GM23338 (cell line): ENCODE results near the gene ZNF692. TPM values are rescaled to one million over a fixed set of nuclear protein-coding genes. Genes with fewer than 3 reads are reported as not detected.

Experiments
- ATAC-seq: fragments of 200-7000 bp; cut with Tn5 transposase; 3 replicates; pipeline ENCODE4 v1.9.1; 2020
- DNase-seq: peaks from one replicate; pipeline ENCODE4 v3.0.0-alpha.2; 2015; ENCODE audit warnings: low spot score
- H2AFZ ChIP-seq: fragments of 200-600 bp; sonication (generic); 2 replicates; pipeline ENCODE4 v1.8.0; 2016; ENCODE audit warnings: antibody characterized with exemption, mild to moderate bottlenecking, moderate library complexity
- H3F3A ChIP-seq: fragments of 200-600 bp; sonication (generic); replicated peaks from 2 replicates; pipeline ENCODE4 v1.8.0; 2017; ENCODE audit warnings: antibody characterized with exemption, mixed run types, low read depth
- H3K27ac ChIP-seq: fragments of 200-600 bp; sonication (generic); 2 replicates; pipeline ENCODE4 v1.6.1; 2016; ENCODE audit warnings: low read depth
- H3K27me3 ChIP-seq: fragments of 200-600 bp; sonication (generic); 2 replicates; pipeline ENCODE4 v1.8.0; 2016; ENCODE audit warnings: mild to moderate bottlenecking, mixed run types, moderate library complexity; ENCODE audit not compliant: insufficient read depth
- H3K36me3 ChIP-seq: fragments of 200-600 bp; sonication (generic); 2 replicates; pipeline ENCODE4 v1.8.0; 2016; ENCODE audit warnings: mild to moderate bottlenecking; ENCODE audit not compliant: insufficient read depth
- H3K4me1 ChIP-seq: fragments of 200-600 bp; sonication (generic); 2 replicates; pipeline ENCODE4 v1.8.0; 2016; ENCODE audit warnings: mild to moderate bottlenecking, moderate library complexity; ENCODE audit not compliant: insufficient read depth
- H3K4me2 ChIP-seq: fragments of 200-600 bp; sonication (generic); 2 replicates; pipeline ENCODE4 v1.7.1; 2017; ENCODE audit warnings: mixed run types
- H3K4me3 ChIP-seq: fragments of 200-600 bp; sonication (generic); 2 replicates; pipeline ENCODE4 v1.6.1; 2016; ENCODE audit warnings: mixed run types
- H3K79me2 ChIP-seq: fragments of 200-600 bp; sonication (generic); replicated peaks from 2 replicates; pipeline ENCODE4 v1.8.0; 2017; ENCODE audit warnings: mild to moderate bottlenecking; ENCODE audit not compliant: insufficient read depth
- H3K9me2 ChIP-seq: fragments of 200-600 bp; sonication (generic); 2 replicates; pipeline ENCODE4 v1.8.0; 2017; ENCODE audit not compliant: insufficient read depth
- H4K20me1 ChIP-seq: fragments of 200-600 bp; sonication (generic); replicated peaks from 2 replicates; pipeline ENCODE4 v1.8.0; 2017; ENCODE audit warnings: mild to moderate bottlenecking; ENCODE audit not compliant: insufficient read depth
- H3K27ac Mint-ChIP-seq: 2 replicates; pipeline ENCODE4 v1.8.0; 2020; ENCODE audit warnings: inconsistent platforms, mild to moderate bottlenecking, moderate library complexity, mixed read lengths
- H3K27me3 Mint-ChIP-seq: 3 replicates; pipeline ENCODE4 v1.8.0; 2022; ENCODE audit warnings: low read depth, mild to moderate bottlenecking, moderate library complexity, mixed read lengths, inconsistent platforms; ENCODE audit not compliant: insufficient read depth, poor library complexity
- H3K36me3 Mint-ChIP-seq: 3 replicates; pipeline ENCODE4 v1.8.0; 2021; ENCODE audit warnings: low read depth, mild to moderate bottlenecking, inconsistent platforms, moderate library complexity, mixed read lengths
- H3K4me1 Mint-ChIP-seq: 3 replicates; pipeline ENCODE4 v1.8.0; 2020; ENCODE audit warnings: mild to moderate bottlenecking, inconsistent platforms, mixed read lengths
- H3K4me3 Mint-ChIP-seq: 3 replicates; pipeline ENCODE4 v1.8.0; 2021; ENCODE audit warnings: moderate library complexity, mild to moderate bottlenecking, inconsistent platforms, mixed read lengths
- H3K9me3 Mint-ChIP-seq: 3 replicates; pipeline ENCODE4 v1.8.0; 2020; ENCODE audit warnings: moderate library complexity, mild to moderate bottlenecking, inconsistent platforms, mixed read lengths
- CREB1 ChIP-seq: fragments of 250-450 bp; sonication (Bioruptor Pico); IDR thresholded peaks from 2 replicates; pipeline ENCODE4 v1.5.0; 2020; ENCODE audit warnings: low read depth, mild to moderate bottlenecking, moderate library complexity
- ETS1 ChIP-seq: IDR thresholded peaks from 2 replicates; pipeline ENCODE4 v1.6.1; 2016; ENCODE audit warnings: antibody characterized with exemption
- EZH2 ChIP-seq: fragments of 200-600 bp; sonication (generic); IDR thresholded peaks from one replicate; pipeline ENCODE4 v1.8.0; 2017; ENCODE audit warnings: antibody characterized with exemption, mild to moderate bottlenecking, low read depth; ENCODE audit not compliant: unreplicated experiment
- EZH2phosphoT487 ChIP-seq: fragments of 200-600 bp; sonication (generic); IDR thresholded peaks from one replicate; pipeline ENCODE4 v1.8.1; 2018; ENCODE audit warnings: antibody characterized with exemption; ENCODE audit not compliant: unreplicated experiment
- JUNB ChIP-seq: IDR thresholded peaks from one replicate; pipeline ENCODE4 v1.6.1; 2016; ENCODE audit warnings: antibody characterized with exemption; ENCODE audit not compliant: unreplicated experiment
- NANOG ChIP-seq: IDR thresholded peaks from 2 replicates; pipeline ENCODE4 v1.6.1; 2016; ENCODE audit warnings: antibody characterized with exemption, borderline replicate concordance
- POLR2AphosphoS5 ChIP-seq: IDR thresholded peaks from 2 replicates; pipeline ENCODE4 v1.6.1; 2016; ENCODE audit warnings: antibody characterized with exemption, low read depth
- STAT1 ChIP-seq: IDR thresholded peaks from one replicate; pipeline ENCODE4 v1.6.1; 2016; ENCODE audit warnings: antibody characterized with exemption; ENCODE audit not compliant: unreplicated experiment
- ZNF114 ChIP-seq: fragments of 250-450 bp; sonication (Bioruptor Pico); IDR thresholded peaks from 2 replicates; pipeline ENCODE4 v1.5.0; 2020; ENCODE audit warnings: mild to moderate bottlenecking, moderate library complexity
- polyA plus RNA-seq: library from polyadenylated mRNA; unstranded; fragments of >200 nt; fragmentation: Nextera tagmentation; extraction: Ambion mirVana; gene quantifications from 2 replicates; pipeline ENCODE4 v1.2.1, GENCODE V29; 2016
- total RNA-seq: library from RNA; depleted of rRNA; stranded (reverse); fragments of >200 nt; shearing (Covaris generic); gene quantifications from 2 replicates; pipeline ENCODE4 v1.2.3, GENCODE V29; 2014
- TF ChIP-seq, protein P1 (sequence below), 2 experiments: fragments of 200-600 bp in 1 of 2; sonication (generic) in 1 of 2; conservative IDR thresholded peaks; 2 replicates each; pipeline versions ENCODE4 v1.5.1 to v1.6.1; 2016 to 2017; ENCODE audit warnings: antibody characterized with exemption in 2 of 2, low read depth in 2 of 2, mild to moderate bottlenecking in 2 of 2, moderate library complexity in 1 of 2
- TF ChIP-seq, protein P2 (sequence below): IDR thresholded peaks from one replicate; pipeline ENCODE4 v1.6.1; 2018; ENCODE audit warnings: antibody characterized with exemption; ENCODE audit not compliant: unreplicated experiment
- TF ChIP-seq, protein P3 (sequence below): fragments of 250-450 bp; sonication (Bioruptor Pico); IDR thresholded peaks from 2 replicates; pipeline ENCODE4 v1.5.0; 2020; ENCODE audit warnings: mild to moderate bottlenecking, moderate library complexity

The ZNF692 gene
- total and polyA plus RNA-seq, 2 experiments from 2014 or later, result 41.2 to 57.1 TPM

DNA sequence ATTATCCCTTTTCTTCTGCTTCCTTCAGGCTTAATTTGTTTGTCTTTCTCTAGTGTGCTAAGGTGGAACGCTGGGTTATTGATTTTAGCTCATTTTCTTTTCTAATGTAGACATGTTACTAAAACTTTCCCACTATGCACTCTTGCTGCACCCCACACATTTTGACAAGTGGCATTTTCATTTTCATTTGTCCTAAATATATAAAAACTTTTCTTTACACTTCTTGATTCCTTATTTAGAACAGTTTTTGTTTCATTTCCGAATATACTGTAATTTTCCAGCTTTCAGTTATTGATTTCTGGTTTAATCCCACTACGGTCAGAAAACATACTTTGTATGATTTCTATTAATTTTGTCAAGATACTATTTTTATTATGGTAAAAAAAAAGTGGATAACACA lies 58.4 kb downstream of the ZNF692 start:
- DNase-seq (no peak), ATAC-seq (no peak)
- Histone ChIP-seq H3K27ac (no peak overlapping the region), H3K27me3 (no peaks in the 10 kb centered on the region), H3K9me2 (no peaks in the 10 kb centered on the region), H2AFZ (no peak overlapping the region), H3K4me3 (no peak overlapping the region), H3K4me2 (no peak overlapping the region), H3K4me1 (no peaks in the 10 kb centered on the region), H3K79me2 (no peaks in the 10 kb centered on the region), H3F3A (no peaks in the 10 kb centered on the region), H4K20me1 (no peaks in the 10 kb centered on the region), H3K36me3 (0 out of 2 replicates have a peak, but pooled peaks cover 3% of the 10 kb centered on the region)
- TF ChIP-seq, protein P1, sequence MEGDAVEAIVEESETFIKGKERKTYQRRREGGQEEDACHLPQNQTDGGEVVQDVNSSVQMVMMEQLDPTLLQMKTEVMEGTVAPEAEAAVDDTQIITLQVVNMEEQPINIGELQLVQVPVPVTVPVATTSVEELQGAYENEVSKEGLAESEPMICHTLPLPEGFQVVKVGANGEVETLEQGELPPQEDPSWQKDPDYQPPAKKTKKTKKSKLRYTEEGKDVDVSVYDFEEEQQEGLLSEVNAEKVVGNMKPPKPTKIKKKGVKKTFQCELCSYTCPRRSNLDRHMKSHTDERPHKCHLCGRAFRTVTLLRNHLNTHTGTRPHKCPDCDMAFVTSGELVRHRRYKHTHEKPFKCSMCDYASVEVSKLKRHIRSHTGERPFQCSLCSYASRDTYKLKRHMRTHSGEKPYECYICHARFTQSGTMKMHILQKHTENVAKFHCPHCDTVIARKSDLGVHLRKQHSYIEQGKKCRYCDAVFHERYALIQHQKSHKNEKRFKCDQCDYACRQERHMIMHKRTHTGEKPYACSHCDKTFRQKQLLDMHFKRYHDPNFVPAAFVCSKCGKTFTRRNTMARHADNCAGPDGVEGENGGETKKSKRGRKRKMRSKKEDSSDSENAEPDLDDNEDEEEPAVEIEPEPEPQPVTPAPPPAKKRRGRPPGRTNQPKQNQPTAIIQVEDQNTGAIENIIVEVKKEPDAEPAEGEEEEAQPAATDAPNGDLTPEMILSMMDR (conservative IDR thresholded peaks at IDR 0.05; ENCODE audit: low read depth in 2 of 2), result no peak
- TF ChIP-seq ZNF114 (CRISPR knock-in tag) (no peak), EZH2 (no peak), POLR2AphosphoS5 (no peak), STAT1 (no peak), ETS1 (no peak), CREB1 (no peak), NANOG (no peak), EZH2phosphoT487 (no peak), JUNB (no peak)
- TF ChIP-seq, protein P2, sequence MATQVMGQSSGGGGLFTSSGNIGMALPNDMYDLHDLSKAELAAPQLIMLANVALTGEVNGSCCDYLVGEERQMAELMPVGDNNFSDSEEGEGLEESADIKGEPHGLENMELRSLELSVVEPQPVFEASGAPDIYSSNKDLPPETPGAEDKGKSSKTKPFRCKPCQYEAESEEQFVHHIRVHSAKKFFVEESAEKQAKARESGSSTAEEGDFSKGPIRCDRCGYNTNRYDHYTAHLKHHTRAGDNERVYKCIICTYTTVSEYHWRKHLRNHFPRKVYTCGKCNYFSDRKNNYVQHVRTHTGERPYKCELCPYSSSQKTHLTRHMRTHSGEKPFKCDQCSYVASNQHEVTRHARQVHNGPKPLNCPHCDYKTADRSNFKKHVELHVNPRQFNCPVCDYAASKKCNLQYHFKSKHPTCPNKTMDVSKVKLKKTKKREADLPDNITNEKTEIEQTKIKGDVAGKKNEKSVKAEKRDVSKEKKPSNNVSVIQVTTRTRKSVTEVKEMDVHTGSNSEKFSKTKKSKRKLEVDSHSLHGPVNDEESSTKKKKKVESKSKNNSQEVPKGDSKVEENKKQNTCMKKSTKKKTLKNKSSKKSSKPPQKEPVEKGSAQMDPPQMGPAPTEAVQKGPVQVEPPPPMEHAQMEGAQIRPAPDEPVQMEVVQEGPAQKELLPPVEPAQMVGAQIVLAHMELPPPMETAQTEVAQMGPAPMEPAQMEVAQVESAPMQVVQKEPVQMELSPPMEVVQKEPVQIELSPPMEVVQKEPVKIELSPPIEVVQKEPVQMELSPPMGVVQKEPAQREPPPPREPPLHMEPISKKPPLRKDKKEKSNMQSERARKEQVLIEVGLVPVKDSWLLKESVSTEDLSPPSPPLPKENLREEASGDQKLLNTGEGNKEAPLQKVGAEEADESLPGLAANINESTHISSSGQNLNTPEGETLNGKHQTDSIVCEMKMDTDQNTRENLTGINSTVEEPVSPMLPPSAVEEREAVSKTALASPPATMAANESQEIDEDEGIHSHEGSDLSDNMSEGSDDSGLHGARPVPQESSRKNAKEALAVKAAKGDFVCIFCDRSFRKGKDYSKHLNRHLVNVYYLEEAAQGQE, result no peak
- TF ChIP-seq, protein P3, sequence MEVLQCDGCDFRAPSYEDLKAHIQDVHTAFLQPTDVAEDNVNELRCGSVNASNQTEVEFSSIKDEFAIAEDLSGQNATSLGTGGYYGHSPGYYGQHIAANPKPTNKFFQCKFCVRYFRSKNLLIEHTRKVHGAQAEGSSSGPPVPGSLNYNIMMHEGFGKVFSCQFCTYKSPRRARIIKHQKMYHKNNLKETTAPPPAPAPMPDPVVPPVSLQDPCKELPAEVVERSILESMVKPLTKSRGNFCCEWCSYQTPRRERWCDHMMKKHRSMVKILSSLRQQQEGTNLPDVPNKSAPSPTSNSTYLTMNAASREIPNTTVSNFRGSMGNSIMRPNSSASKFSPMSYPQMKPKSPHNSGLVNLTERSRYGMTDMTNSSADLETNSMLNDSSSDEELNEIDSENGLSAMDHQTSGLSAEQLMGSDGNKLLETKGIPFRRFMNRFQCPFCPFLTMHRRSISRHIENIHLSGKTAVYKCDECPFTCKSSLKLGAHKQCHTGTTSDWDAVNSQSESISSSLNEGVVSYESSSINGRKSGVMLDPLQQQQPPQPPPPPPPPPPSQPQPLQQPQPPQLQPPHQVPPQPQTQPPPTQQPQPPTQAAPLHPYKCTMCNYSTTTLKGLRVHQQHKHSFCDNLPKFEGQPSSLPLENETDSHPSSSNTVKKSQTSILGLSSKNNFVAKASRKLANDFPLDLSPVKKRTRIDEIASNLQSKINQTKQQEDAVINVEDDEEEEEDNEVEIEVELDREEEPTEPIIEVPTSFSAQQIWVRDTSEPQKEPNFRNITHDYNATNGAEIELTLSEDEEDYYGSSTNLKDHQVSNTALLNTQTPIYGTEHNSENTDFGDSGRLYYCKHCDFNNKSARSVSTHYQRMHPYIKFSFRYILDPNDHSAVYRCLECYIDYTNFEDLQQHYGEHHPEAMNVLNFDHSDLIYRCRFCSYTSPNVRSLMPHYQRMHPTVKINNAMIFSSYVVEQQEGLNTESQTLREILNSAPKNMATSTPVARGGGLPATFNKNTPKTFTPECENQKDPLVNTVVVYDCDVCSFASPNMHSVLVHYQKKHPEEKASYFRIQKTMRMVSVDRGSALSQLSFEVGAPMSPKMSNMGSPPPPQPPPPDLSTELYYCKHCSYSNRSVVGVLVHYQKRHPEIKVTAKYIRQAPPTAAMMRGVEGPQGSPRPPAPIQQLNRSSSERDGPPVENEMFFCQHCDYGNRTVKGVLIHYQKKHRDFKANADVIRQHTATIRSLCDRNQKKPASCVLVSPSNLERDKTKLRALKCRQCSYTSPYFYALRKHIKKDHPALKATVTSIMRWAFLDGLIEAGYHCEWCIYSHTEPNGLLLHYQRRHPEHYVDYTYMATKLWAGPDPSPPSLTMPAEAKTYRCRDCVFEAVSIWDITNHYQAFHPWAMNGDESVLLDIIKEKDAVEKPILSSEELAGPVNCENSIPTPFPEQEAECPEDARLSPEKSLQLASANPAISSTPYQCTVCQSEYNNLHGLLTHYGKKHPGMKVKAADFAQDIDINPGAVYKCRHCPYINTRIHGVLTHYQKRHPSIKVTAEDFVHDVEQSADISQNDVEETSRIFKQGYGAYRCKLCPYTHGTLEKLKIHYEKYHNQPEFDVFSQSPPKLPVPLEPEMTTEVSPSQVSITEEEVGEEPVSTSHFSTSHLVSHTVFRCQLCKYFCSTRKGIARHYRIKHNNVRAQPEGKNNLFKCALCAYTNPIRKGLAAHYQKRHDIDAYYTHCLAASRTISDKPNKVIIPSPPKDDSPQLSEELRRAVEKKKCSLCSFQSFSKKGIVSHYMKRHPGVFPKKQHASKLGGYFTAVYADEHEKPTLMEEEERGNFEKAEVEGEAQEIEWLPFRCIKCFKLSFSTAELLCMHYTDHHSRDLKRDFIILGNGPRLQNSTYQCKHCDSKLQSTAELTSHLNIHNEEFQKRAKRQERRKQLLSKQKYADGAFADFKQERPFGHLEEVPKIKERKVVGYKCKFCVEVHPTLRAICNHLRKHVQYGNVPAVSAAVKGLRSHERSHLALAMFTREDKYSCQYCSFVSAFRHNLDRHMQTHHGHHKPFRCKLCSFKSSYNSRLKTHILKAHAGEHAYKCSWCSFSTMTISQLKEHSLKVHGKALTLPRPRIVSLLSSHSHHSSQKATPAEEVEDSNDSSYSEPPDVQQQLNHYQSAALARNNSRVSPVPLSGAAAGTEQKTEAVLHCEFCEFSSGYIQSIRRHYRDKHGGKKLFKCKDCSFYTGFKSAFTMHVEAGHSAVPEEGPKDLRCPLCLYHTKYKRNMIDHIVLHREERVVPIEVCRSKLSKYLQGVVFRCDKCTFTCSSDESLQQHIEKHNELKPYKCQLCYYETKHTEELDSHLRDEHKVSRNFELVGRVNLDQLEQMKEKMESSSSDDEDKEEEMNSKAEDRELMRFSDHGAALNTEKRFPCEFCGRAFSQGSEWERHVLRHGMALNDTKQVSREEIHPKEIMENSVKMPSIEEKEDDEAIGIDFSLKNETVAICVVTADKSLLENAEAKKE (CRISPR knock-in tag), result no peak
- Mint-ChIP-seq H3K9me3 (peaks cover 94% of the 10 kb centered on the region), H3K4me3 (no peak overlapping the region), H3K27me3 (peaks cover 6% of the 10 kb centered on the region), H3K4me1 (no peaks in the 10 kb centered on the region), H3K36me3 (peaks cover 16% of the 10 kb centered on the region), H3K27ac (no peak overlapping the region)
